Fibroblast of lung (primary cell): Measurements from ENCODE around the gene CIAO3.

Source experiments
- EZH2 ChIP-seq: IDR thresholded peaks from 2 replicates; pipeline ENCODE4 v1.5.1; 2012; ENCODE audit warnings: low read length, control low read depth, mild to moderate bottlenecking; ENCODE audit errors: missing control alignments
- TF ChIP-seq, protein P1 (sequence below), 2 donors: IDR thresholded peaks in 1 of 2; conservative IDR thresholded peaks in 1 of 2; 1 replicate in 1 of 2; 2 replicates in 1 of 2; pipeline ENCODE4 v1.5.1; 2011 to 2012; ENCODE audit warnings: low read length in 2 of 2, control low read depth in 1 of 2, inconsistent platforms in 1 of 2, low read depth in 1 of 2, mild to moderate bottlenecking in 1 of 2

- TF ChIP-seq, protein P1, sequence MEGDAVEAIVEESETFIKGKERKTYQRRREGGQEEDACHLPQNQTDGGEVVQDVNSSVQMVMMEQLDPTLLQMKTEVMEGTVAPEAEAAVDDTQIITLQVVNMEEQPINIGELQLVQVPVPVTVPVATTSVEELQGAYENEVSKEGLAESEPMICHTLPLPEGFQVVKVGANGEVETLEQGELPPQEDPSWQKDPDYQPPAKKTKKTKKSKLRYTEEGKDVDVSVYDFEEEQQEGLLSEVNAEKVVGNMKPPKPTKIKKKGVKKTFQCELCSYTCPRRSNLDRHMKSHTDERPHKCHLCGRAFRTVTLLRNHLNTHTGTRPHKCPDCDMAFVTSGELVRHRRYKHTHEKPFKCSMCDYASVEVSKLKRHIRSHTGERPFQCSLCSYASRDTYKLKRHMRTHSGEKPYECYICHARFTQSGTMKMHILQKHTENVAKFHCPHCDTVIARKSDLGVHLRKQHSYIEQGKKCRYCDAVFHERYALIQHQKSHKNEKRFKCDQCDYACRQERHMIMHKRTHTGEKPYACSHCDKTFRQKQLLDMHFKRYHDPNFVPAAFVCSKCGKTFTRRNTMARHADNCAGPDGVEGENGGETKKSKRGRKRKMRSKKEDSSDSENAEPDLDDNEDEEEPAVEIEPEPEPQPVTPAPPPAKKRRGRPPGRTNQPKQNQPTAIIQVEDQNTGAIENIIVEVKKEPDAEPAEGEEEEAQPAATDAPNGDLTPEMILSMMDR (conservative IDR thresholded peaks at IDR 0.05 in 1 of 2, IDR thresholded peaks at IDR 0.05 in 1 of 2; ENCODE audit: low read depth in 1 of 2, low read length in 2 of 2), result no peak
- TF ChIP-seq EZH2, result no peak
Measured at GRCh38 chr16:751152-752006, 10.6 kb upstream of the CIAO3 start.
